ENCODE measurements around the gene FUT6.

Gene FUT6

GRCh38 chr19:5825178-5825577, 14.3 kb downstream of the FUT6 start:
- ATAC-seq (ENCODE audit: low read depth) (no peak), DNase-seq (ENCODE audit: low spot score) (no peak)
- no peak for TF ChIP-seq CTCF (IDR thresholded peaks at IDR 0.05; ENCODE audit: poor library complexity, severe bottlenecking)
- no peaks in the 10 kb centered on the region for H3K27me3 ChIP-seq (ENCODE audit: insufficient read depth, poor library complexity, severe bottlenecking)
- H3K9me3 ChIP-seq (ENCODE audit: severe bottlenecking): no peaks in the 10 kb centered on the region
- H3K36me3 ChIP-seq (ENCODE audit: low read depth): no peaks in the 10 kb centered on the region
- H3K4me3 ChIP-seq (ENCODE audit: severe bottlenecking): no peak overlapping the region
- H3K27ac ChIP-seq (ENCODE audit: poor library complexity, severe bottlenecking): no peak overlapping the region
- H3K4me1 ChIP-seq (ENCODE audit: insufficient read depth, poor library complexity, severe bottlenecking): no peaks in the 10 kb centered on the region

- no peaks in the 10 kb centered on the region for H3K36me3 ChIP-seq (ENCODE audit: low read depth)
- H3K9me3 ChIP-seq (ENCODE audit: severe bottlenecking): no peaks in the 10 kb centered on the region
- H3K27ac ChIP-seq (ENCODE audit: poor library complexity, severe bottlenecking): no peak overlapping the region
- TF ChIP-seq CTCF (IDR thresholded peaks at IDR 0.05; ENCODE audit: poor library complexity, severe bottlenecking): no peak
- no peaks in the 10 kb centered on the region for H3K4me1 ChIP-seq (ENCODE audit: insufficient read depth, poor library complexity, severe bottlenecking)
- ATAC-seq (ENCODE audit: low read depth) (no peak), DNase-seq (ENCODE audit: low spot score) (no peak)
- H3K27me3 ChIP-seq (ENCODE audit: insufficient read depth, poor library complexity, severe bottlenecking): no peaks in the 10 kb centered on the region
- no peak overlapping the region for H3K4me3 ChIP-seq (ENCODE audit: severe bottlenecking)
Measured at GRCh38 chr19:5824751-5825150, 14.8 kb downstream of the FUT6 start.

- TF ChIP-seq CTCF (IDR thresholded peaks at IDR 0.05; ENCODE audit: poor library complexity, severe bottlenecking): peak; percentile 20
- Histone ChIP-seq H3K27ac (ENCODE audit: poor library complexity, severe bottlenecking) (no peak overlapping the region), H3K27me3 (ENCODE audit: insufficient read depth, poor library complexity, severe bottlenecking) (no peaks in the 10 kb centered on the region), H3K4me3 (ENCODE audit: severe bottlenecking) (no peak overlapping the region), H3K9me3 (ENCODE audit: severe bottlenecking) (no peaks in the 10 kb centered on the region), H3K4me1 (ENCODE audit: insufficient read depth, poor library complexity, severe bottlenecking) (no peaks in the 10 kb centered on the region), H3K36me3 (ENCODE audit: low read depth) (no peaks in the 10 kb centered on the region)
- DNase-seq (ENCODE audit: low spot score): no peak
- peak; percentile 29; the same call in 1 of the 3 replicates for ATAC-seq (ENCODE audit: low read depth)
Measured at GRCh38 chr19:5823579-5824281, 15.8 kb downstream of the FUT6 start.

- TF ChIP-seq CTCF (IDR thresholded peaks at IDR 0.05; ENCODE audit: poor library complexity, severe bottlenecking): no peak
- no peak for ATAC-seq (ENCODE audit: low read depth)
- H3K4me1 ChIP-seq (ENCODE audit: insufficient read depth, poor library complexity, severe bottlenecking): no peaks in the 10 kb centered on the region
Measured at GRCh38 chr19:5822181-5822844, 17.2 kb downstream of the FUT6 start.

More at GRCh38 chr19:5822181-5822844, 17.2 kb downstream of the FUT6 start:
- H3K36me3 ChIP-seq (ENCODE audit: low read depth): no peaks in the 10 kb centered on the region
- no peak for DNase-seq (ENCODE audit: low spot score)
- no peaks in the 10 kb centered on the region for H3K27me3 ChIP-seq (ENCODE audit: insufficient read depth, poor library complexity, severe bottlenecking)
- no peak overlapping the region for H3K27ac ChIP-seq (ENCODE audit: poor library complexity, severe bottlenecking)
- H3K9me3 ChIP-seq (ENCODE audit: severe bottlenecking): no peaks in the 10 kb centered on the region
- no peak overlapping the region for H3K4me3 ChIP-seq (ENCODE audit: severe bottlenecking)

All from RWPE2 (cell line).